NCI-H2171 treated with DMSO at 0.1 percent for 48 hours (cell line): ENCODE measurements around the gene TUT4.
"Not testable (repeated sequence)": the region's sequence is repeated elsewhere in the genome, so short reads cannot be mapped to it uniquely, and the experiment has no call there.

Experiments used
- DNase-seq: peaks from one replicate; lab custom pipeline; 2025; lab: John Stamatoyannopoulos, UW

Gene TUT4, protein sequence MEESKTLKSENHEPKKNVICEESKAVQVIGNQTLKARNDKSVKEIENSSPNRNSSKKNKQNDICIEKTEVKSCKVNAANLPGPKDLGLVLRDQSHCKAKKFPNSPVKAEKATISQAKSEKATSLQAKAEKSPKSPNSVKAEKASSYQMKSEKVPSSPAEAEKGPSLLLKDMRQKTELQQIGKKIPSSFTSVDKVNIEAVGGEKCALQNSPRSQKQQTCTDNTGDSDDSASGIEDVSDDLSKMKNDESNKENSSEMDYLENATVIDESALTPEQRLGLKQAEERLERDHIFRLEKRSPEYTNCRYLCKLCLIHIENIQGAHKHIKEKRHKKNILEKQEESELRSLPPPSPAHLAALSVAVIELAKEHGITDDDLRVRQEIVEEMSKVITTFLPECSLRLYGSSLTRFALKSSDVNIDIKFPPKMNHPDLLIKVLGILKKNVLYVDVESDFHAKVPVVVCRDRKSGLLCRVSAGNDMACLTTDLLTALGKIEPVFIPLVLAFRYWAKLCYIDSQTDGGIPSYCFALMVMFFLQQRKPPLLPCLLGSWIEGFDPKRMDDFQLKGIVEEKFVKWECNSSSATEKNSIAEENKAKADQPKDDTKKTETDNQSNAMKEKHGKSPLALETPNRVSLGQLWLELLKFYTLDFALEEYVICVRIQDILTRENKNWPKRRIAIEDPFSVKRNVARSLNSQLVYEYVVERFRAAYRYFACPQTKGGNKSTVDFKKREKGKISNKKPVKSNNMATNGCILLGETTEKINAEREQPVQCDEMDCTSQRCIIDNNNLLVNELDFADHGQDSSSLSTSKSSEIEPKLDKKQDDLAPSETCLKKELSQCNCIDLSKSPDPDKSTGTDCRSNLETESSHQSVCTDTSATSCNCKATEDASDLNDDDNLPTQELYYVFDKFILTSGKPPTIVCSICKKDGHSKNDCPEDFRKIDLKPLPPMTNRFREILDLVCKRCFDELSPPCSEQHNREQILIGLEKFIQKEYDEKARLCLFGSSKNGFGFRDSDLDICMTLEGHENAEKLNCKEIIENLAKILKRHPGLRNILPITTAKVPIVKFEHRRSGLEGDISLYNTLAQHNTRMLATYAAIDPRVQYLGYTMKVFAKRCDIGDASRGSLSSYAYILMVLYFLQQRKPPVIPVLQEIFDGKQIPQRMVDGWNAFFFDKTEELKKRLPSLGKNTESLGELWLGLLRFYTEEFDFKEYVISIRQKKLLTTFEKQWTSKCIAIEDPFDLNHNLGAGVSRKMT (N-terminal part only)

DNA sequence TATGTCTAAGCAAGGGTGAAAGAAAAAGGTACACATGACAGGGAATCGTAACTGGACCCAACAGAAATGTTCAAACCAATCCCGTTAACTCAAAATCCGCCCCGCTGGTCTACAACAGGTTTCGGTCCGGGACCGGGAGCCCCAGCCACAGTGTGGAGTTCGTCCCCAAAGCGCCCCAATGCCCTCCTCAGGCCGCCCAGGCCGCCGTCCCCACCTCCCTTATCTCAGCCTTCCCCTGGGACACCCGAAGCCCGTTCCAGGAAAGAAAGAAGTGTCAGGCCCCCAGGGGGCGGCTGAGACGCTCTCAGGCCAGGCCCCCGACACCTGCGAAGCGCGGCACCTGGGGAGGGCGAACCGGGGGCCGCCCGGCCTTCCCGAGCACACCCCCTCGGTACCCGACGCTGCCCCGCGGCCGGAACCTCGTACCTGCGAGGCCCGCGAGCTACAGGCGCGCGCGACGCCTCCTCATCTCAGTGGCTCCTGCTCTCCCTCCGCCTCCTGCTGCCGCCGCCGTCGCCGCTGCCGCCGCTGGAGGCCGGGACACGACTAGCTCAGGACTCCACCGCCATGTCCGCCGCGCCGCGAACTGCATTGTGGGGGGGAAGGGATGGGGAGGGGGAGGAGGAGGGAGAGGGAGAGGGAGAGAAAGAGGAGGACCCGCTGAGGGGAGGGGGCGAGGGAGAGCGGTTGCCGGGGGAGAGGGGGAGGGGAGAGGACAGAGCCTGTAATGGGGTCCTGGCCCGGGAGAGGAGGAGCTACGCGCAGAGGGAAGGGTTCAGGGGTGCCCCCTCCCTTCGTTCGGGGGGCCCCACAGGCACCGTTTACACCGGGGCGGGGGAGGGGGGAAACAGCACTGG is at the start of gene TUT4:
Gene TUT4, minus strand, starts transcription at position 588 of the 857 bp plus-strand sequence. CDS start 26,812 bp downstream, outside the sequence.
- DNase-seq, result peak; percentile 91

- DNase-seq, result peak; percentile 45
Observed at GRCh38 chr1:52601991-52602855, 49.3 kb upstream of the TUT4 start, which contains the start of gene GPX7. Gene GPX7, plus strand, starts transcription at chr1:52602371. Its CDS starts 39 bp downstream, at chr1:52602410.

- DNase-seq, result peak; percentile 45
Observed at GRCh38 chr1:52601519-52601918, 48.6 kb upstream of the TUT4 start.

DNA sequence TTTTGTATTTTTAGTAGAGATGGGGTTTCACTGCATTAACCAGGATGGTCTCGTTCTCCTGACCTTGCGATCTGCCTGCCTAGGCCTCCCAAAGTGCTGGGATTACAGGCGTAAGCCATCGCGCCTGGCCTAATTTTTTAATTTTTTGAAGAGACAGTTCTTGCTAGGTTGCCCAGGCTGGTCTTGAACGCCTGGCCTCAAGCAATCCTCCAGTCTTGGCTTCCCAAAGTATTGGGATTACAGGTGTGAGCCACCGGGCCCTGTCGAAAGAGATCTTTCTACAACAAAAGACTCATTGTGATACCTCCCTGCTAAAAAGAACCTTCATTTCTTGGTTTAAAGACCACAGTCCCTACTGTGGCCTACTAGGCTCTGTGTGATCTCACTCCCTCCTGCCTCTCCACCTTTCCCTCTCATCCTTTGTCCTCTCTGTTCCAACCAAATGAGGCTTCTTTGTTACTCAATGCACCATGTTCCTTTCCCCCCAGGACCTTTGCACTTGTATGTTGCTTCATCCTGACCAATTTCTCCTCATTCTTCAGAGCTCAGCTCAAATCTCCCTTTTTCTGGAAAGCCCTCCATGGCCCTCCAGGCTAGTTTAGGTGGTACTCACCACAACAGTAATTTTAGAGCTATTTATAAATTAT is 47.8 kb upstream of the TUT4 start:
- no peak for DNase-seq

DNA sequence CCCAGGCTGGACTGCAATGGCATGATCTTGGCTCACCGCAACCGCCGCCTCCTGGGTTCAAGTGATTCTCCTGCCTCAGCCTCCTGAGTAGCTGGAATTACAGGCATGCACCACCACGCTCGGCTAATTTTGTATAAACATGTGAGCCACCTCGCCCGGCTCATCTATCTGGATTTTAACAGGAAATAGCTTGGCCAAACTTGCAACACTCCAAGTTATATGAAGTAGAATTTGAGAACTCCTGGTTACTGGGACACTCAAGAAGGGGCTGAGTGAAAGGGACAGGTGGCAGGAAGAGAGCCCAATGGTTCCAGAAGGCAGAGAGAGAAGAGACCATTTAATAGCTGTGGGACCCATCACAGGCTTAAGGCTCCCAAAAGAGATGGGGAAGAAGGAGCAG is 46.3 kb upstream of the TUT4 start:
- no peak for DNase-seq

DNA sequence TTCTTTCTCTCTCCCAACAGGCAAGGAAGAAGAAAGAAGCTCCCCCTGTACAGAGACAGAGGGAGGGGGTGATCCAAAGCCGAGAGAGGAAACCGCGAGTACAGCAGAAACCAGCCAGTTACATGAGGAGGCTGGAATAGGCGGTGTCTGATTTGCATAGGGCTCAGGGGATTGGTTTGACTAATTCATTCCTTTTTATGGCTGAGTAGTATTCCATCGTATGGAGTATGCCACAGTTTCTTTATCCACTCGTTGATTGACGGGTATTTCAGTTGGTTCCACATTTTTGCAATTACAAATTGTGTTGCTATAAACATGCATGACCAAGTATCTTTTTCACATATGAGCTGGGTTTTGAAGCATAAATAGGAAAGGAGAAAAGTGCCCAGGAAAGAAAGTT is 45.8 kb upstream of the TUT4 start:
- DNase-seq, result no peak

GRCh38 chr1:52597912-52598311 is 45.0 kb upstream of the TUT4 start:
- DNase-seq, result no peak

DNA sequence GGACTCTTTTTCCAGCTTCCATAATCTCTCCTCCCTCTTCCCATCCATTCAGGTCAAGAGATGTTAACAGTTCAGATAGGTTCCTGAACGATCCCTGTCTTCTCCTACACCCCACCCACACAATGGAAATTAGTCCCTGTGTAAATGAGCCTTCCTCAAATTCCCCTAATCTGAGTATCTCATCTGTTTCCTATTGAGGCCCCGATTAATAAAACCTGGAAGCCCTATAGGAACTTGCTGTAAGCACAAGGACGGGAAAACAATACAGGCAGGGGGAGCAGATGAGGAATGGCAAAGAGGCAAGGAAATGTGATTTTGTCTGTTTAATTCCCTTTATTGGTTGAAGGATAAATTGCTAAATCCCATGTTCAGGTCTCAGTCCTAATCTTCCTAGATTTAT is 42.2 kb upstream of the TUT4 start:
- DNase-seq, result no peak

DNA sequence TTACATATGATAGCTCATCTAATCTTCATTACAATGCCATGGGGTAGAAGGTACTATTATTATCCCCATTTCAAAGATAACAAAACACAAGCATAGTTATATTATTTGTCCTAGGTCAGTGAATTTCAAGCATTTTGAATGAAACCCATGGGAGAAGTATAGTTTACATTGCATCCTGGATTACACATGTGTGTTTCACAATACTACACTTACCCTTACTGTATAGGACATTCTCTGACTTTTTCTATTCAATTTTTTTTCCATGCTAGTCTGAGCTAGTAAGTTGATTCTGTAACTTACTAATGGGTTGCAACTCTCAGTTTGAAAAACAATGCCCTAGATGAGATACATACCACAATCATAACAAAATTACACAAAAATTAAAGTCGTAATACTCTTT is 40.6 kb upstream of the TUT4 start:
- DNase-seq, result no peak

GRCh38 chr1:52592637-52593323 is 39.9 kb upstream of the TUT4 start:
- DNase-seq, result no peak

- DNase-seq, result no peak
Observed at GRCh38 chr1:52590266-52590665, 37.4 kb upstream of the TUT4 start.

GRCh38 chr1:52588535-52588934 is 35.6 kb upstream of the TUT4 start:
- DNase-seq, result no peak

DNA sequence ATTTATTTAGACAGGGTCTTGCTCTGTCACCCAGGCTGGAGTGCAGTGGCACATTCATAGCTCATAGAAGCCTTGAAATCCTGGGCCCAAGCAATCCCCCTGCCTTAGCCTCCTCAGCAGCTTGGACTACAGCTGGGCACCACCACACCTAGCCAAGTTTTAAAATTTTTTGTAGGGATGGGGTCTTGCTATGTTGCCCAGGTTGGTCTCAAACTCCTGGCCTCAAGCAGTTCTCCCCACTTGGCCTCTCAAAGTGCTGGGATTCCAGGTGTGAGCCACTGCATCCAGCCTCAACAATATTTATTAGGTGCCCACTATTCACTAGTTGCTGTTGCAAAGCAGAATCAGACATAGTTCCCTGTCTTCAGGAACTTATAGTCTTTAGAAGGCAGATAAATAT is 35.1 kb upstream of the TUT4 start:
- DNase-seq, result no peak

GRCh38 chr1:52585474-52585873 is 32.6 kb upstream of the TUT4 start:
- DNase-seq, result no peak

GRCh38 chr1:52582116-52582696 is 29.3 kb upstream of the TUT4 start:
- no peak for DNase-seq

GRCh38 chr1:52580283-52580682 is 27.4 kb upstream of the TUT4 start:
- DNase-seq, result no peak

GRCh38 chr1:52579415-52579814 is 26.5 kb upstream of the TUT4 start:
- no peak for DNase-seq

- DNase-seq, result not testable (repeated sequence)
Observed at GRCh38 chr1:52578066-52578465, 25.2 kb upstream of the TUT4 start.

DNA sequence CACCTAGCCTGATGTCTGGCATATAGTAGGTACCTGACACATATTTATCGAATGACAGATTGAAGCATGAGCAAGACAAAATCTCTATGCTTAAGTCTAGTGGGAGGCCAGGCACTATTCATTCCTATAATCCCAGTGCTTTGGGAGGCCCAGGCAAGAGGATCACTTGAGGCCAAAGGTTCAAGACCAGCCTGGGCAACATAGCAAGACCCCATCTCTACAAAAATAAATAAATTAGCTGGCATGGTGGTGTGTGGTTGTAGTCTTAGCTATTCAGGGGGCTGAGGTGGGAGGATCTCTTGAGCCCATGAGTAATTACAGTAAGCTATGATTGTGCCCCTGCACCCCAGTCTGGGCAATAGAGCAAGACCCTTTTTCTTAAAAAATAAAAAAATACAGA is 23.2 kb upstream of the TUT4 start:
- no peak for DNase-seq
